NT2/D1 (cell line): ENCODE results near the gene DDIT3.

Experiments
- DNase-seq: peaks from one replicate; pipeline ENCODE4 v3.0.0-alpha.2; 2011; ENCODE audit warnings: low read depth, low spot score
- H3K27me3 ChIP-seq: 2 replicates; pipeline ENCODE4 v1.6.0; 2011; ENCODE audit warnings: mild to moderate bottlenecking; ENCODE audit not compliant: insufficient read length, insufficient read depth
- H3K36me3 ChIP-seq: 2 replicates; pipeline ENCODE4 v1.6.1; 2011; ENCODE audit warnings: mild to moderate bottlenecking, low read length, mixed read lengths; ENCODE audit not compliant: insufficient read depth, insufficient read length
- H3K4me1 ChIP-seq: 2 replicates; pipeline ENCODE4 v1.5.1; 2011; ENCODE audit not compliant: insufficient read depth, insufficient read length
- H3K4me3 ChIP-seq: 2 replicates; pipeline ENCODE4 v1.5.1; 2011; ENCODE audit warnings: low read depth; ENCODE audit not compliant: insufficient read length
- H3K9ac ChIP-seq: 2 replicates; pipeline ENCODE4 v1.6.0; 2011; ENCODE audit warnings: low read depth; ENCODE audit not compliant: insufficient read length
- H3K9me3 ChIP-seq: 2 replicates; pipeline ENCODE4 v1.5.1; 2011; ENCODE audit warnings: mild to moderate bottlenecking, low read length; ENCODE audit not compliant: insufficient read depth
- SUZ12 ChIP-seq: IDR thresholded peaks from 2 replicates; pipeline ENCODE4 v1.6.1; 2011; ENCODE audit not compliant: insufficient read length, insufficient read depth; ENCODE audit errors: extremely low read depth
- YY1 ChIP-seq: IDR thresholded peaks from 2 replicates; pipeline ENCODE4 v1.6.1; 2011; ENCODE audit not compliant: insufficient read length, insufficient read depth
- ZNF274 ChIP-seq: IDR thresholded peaks from 2 replicates; pipeline ENCODE4 v1.6.1; 2011; ENCODE audit warnings: mild to moderate bottlenecking, low read depth, low read length

Gene DDIT3

DNA sequence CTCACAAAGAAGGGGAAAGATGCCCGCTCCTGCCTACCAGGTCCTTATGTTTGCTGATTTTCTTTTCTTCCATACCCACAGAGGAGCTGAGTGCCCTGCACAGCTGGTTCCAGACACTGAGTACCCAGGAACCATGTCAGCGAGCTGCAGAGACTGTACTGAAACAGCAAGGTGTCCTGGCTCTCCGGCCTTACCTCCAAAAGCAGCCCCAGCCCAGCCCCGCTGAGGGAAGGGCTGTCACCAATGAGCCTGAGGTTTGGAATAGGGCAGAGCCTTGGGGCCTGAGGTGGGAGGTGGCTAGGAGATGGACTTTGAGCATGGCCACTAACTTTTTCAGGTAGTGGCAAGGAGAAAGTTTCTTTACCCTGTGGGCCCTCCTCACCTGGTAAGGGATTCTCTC is 30.2 kb downstream of the DDIT3 start:
- no peak overlapping the region for H3K4me3 ChIP-seq
- no peak for DNase-seq
- peaks cover 50% of the 10 kb centered on the region for H3K36me3 ChIP-seq
- no peaks in the 10 kb centered on the region for H3K27me3 ChIP-seq
- peak overlapping the region; percentile 44 for H3K9ac ChIP-seq
- TF ChIP-seq ZNF274 = no peak
- no peak for TF ChIP-seq YY1
- no peak for TF ChIP-seq SUZ12
- peaks cover 9% of the 10 kb centered on the region for H3K4me1 ChIP-seq
- H3K9me3 ChIP-seq = no peaks in the 10 kb centered on the region; the same call in 1 of the 2 replicates

DNA sequence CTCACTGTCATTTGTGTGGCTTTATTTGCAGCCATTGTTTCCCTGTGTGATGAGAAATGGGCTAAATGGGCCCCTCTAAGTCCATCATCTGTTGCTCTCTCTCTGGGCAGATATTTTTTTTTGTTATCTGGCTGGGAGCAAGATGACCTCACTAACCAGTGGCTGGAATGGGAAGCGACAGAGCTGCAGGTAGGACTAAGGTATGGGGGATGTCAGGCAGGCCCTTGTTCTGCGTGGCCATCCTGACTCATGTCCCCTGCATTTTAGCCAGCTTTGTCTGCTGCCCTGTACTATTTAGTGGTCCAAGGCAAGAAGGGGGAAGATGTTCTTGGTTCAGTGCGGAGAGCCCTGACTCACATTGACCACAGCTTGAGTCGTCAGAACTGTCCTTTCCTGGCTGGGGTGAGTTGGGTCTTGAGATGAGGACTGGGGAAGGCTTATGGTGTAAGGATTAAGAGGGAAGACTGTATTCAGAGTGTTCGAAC is 31.1 kb downstream of the DDIT3 start:
- peak overlapping the region; percentile 98 for H3K4me3 ChIP-seq
- H3K9ac ChIP-seq = peak overlapping the region; percentile 99
- no peaks in the 10 kb centered on the region for H3K27me3 ChIP-seq
- peaks cover 9% of the 10 kb centered on the region for H3K4me1 ChIP-seq
- H3K9me3 ChIP-seq = no peaks in the 10 kb centered on the region; the same call in 1 of the 2 replicates
- peaks cover 47% of the 10 kb centered on the region for H3K36me3 ChIP-seq
- DNase-seq = no peak
- TF ChIP-seq ZNF274 = no peak
- no peak for TF ChIP-seq YY1

DNA sequence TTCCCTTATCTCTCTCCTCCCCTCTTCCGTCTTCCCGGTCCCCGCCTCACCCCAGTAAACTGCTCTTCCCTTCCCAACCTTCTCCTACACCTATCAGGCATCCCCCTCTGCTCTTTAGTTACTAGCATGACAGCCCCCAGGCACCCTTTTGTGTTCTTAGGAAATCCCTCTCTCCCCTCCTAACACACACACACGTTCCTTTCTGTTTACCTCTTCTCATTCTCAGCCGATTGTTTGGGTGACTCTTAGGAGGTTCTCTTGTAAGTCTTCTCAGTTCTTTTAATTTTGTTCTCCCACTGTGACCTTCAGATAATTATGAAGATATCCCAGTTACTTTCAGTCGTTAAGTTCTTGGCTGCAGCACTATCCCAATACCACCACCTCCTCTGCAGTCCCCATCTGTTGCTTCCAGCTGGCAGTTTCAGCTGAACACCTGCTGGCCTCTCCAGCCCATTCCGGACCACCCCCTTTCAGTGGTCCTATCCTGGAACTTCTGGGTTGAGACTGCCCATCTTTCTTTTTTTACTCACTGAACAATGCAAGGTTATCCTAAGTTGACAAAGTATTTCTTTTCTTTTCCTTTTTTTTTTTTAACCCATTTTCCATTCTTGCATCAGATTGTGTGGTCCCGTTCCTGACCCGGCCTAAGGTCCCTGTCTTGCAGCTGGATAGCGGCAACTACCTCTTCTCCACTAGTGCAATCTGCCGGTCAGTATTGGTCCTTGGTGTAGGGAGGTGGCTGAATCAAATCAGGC is 31.7 kb downstream of the DDIT3 start:
- Histone ChIP-seq H3K4me1 (peaks cover 9% of the 10 kb centered on the region), H3K27me3 (no peaks in the 10 kb centered on the region), H3K9me3 (no peaks in the 10 kb centered on the region; the same call in 1 of the 2 replicates), H3K4me3 (peak overlapping the region; percentile 98), H3K36me3 (peaks cover 45% of the 10 kb centered on the region), H3K9ac (peak overlapping the region; percentile 99)
- TF ChIP-seq SUZ12 (no peak), YY1 (no peak)
- DNase-seq = no peak

DNA sequence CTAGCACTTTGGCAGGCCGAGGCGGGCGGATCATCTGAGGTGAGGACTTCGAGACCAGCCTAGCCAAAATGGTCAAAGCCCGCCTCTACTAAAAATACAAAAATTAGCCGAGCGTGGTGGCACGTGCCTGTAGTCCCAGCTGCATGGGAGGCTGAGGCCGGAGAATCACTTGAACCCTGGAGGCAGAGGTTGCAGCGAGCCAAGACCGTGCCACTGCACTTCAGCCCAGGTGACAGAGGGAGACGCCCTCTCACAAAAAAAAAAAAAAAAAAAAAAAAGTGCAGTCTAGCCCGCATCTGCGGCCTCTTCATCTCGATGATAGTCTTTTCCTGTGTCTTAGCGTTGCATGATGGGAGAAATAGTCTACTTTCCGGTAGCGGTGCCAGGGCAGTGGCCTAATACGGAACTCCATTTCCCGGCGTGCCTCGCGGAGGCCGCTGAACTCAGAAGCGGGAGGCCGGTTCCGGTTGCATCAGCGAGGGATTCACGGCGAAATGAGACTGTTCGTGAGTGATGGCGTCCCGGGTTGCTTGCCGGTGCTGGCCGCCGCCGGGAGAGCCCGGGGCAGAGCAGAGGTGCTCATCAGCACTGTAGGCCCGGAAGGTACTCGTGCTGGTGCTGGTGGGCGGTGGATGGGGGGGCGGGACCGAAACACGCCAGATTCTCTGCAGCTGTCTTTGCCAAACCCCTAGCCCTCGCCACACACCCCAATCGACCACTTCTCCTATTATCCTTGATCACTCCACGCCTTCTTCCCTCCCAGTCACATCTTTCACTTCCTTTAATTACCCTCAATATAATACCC is 32.5 kb downstream of the DDIT3 start, which contains the start of gene MARS1:
Gene MARS1, plus strand, starts transcription at position 472 of the 805 bp plus-strand sequence. Its CDS starts 23 bp downstream, at position 495.
- H3K4me3 ChIP-seq = peak within 1 kb of the TSS; percentile 98
- DNase-seq = peak; percentile 95
- no peaks in the 10 kb centered on the region; the same call in 1 of the 2 replicates for H3K9me3 ChIP-seq
- peak within 1 kb of the TSS; percentile 99 for H3K9ac ChIP-seq
- H3K36me3 ChIP-seq = peaks cover 42% of the 10 kb centered on the region
- no peaks in the 10 kb centered on the region for H3K27me3 ChIP-seq
- TF ChIP-seq ZNF274 = no peak
- TF ChIP-seq YY1 = no peak
- TF ChIP-seq SUZ12 = no peak
- peaks cover 9% of the 10 kb centered on the region for H3K4me1 ChIP-seq

DNA sequence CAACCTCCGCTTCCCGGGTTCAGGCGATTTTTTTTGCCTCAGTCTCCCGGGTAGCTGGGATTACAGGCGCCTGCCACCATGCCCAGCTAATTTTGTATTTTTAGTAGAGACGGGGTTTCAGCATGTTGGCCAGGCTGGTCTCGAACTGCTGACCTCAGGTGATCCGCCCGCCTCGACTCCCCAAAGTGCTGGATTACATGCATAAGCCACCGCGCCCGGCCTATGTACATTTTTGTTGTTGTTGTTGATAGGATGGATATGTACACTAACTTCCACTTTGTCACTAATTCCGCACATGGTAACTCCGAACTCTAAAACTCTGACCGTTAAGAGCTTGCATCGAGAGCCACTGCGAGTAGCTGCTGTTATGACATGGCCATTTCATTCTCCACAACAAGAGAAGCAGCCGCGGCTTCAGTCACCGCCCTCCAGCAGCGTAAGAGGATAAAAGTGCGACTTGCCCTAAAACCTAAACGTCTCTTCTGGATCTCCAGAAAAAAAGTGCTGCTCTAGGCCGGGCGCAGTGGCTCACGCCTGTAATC is 33.2 kb downstream of the DDIT3 start:
- TF ChIP-seq ZNF274 (no peak), SUZ12 (no peak), YY1 (no peak)
- no peaks in the 10 kb centered on the region for H3K27me3 ChIP-seq
- DNase-seq = no peak
- no peak overlapping the region for H3K4me3 ChIP-seq
- no peaks in the 10 kb centered on the region for H3K9me3 ChIP-seq
- no peak overlapping the region for H3K9ac ChIP-seq
- H3K4me1 ChIP-seq = peaks cover 9% of the 10 kb centered on the region
- H3K36me3 ChIP-seq = peaks cover 35% of the 10 kb centered on the region

DNA sequence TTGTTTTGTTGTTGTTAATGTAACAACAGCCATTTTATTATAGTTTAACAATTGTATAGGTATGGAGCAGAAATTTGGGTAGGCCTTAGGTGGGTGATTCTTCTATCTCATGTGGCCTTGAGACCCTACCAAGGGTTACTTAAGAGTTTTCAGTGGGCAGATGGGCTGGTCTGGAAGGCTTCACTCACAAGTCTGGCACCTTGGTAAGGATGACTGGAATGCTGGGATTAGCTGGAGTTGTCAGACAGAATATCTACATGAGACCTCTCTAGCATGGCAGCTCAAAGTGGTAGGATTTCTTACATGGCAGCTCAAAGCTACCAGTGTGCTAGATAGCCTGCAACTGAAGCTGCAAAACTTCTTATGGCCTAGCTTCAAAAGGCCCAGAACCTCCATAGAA is 34.6 kb downstream of the DDIT3 start:
- TF ChIP-seq ZNF274 = no peak
- TF ChIP-seq SUZ12 = no peak
- no peak for TF ChIP-seq YY1
- no peaks in the 10 kb centered on the region for H3K27me3 ChIP-seq
- H3K4me1 ChIP-seq = peaks cover 11% of the 10 kb centered on the region
- no peak overlapping the region for H3K4me3 ChIP-seq
- H3K36me3 ChIP-seq = peaks cover 23% of the 10 kb centered on the region
- no peak overlapping the region for H3K9ac ChIP-seq
- H3K9me3 ChIP-seq = no peaks in the 10 kb centered on the region
- no peak for DNase-seq

DNA sequence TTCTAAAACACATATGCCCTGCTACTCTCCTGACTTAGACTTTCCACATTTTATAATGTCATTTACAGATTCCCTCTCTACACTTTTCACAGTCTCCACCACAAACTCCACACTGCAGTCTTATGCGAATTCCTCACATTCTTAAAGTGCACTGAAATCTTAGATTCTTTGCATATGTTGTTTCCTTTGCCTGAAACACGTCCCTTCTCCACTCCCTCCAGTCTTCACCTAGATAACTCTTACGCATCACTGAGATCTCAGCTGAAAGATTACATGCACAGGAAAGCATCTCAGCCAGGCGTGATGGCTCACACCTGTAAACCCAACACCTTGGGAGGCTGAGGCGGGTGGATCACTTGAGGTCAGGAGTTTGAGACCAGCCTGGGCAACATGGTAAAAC is 36.8 kb downstream of the DDIT3 start:
- Histone ChIP-seq H3K9ac (no peak overlapping the region), H3K4me3 (no peak overlapping the region), H3K36me3 (peaks cover under 1% of the 10 kb centered on the region), H3K4me1 (peaks cover 4% of the 10 kb centered on the region), H3K27me3 (no peaks in the 10 kb centered on the region), H3K9me3 (no peaks in the 10 kb centered on the region)
- no peak for DNase-seq
- TF ChIP-seq SUZ12 (no peak), YY1 (no peak), ZNF274 (no peak)
